ENCODE measurements around the gene EHF. TPM values are rescaled to one million over a fixed set of nuclear protein-coding genes. Genes with fewer than 3 reads are reported as not detected.

Gene EHF
- total and polyA plus RNA-seq, 2 experiments from 2014 or later, result not detected

DNA sequence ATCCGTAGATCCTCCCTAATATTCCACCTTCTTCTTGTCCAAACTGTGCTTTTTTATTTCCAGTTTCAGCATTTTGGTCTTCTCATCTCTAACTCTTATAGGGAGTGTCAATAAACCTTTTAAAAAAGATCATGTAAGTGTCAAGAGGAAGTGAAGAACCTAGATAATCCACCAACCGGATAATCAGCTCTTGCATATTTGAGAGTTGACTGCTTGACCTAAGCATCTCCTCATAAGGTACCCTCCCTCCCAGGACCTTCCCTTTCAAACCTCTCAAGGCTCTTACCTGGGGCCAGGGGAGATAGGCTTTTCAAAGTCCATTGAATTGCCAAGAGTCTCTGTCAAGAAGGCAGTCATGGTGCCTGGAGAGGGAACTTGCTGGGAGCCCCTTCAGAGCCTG lies 691 bp upstream of the EHF start:
- Histone ChIP-seq H3K4me2 (ENCODE audit: unreplicated experiment) (no peak overlapping the region), H3K27ac (no peak overlapping the region), H3K9ac (no peak overlapping the region), H3K27me3 (replicated peaks; ENCODE audit: insufficient read depth) (no peaks in the 10 kb centered on the region), H3K79me2 (ENCODE audit: insufficient read depth) (no peaks in the 10 kb centered on the region), H4K20me1 (ENCODE audit: insufficient read depth) (no peaks in the 10 kb centered on the region), H3K9me2 (ENCODE audit: insufficient read depth) (no peaks in the 10 kb centered on the region), H3K4me1 (ENCODE audit: insufficient read depth) (no peaks in the 10 kb centered on the region), H3F3A (ENCODE audit: insufficient read depth) (no peaks in the 10 kb centered on the region), H3K36me3 (ENCODE audit: low read depth) (no peaks in the 10 kb centered on the region), H2AFZ (no peak overlapping the region), H3K9me3 (ENCODE audit: low read depth) (no peaks in the 10 kb centered on the region), H3K4me3 (no peak overlapping the region)
- no peak for DNase-seq
- TF ChIP-seq EZH2phosphoT487 (IDR thresholded peaks at IDR 0.05; ENCODE audit: insufficient read depth, low read depth) (no peak), EZH2 (IDR thresholded peaks at IDR 0.05; ENCODE audit: insufficient read depth, poor library complexity, severe bottlenecking) (no peak)
- in situ Hi-C loops (cut with MboI), result no loop called here
- WGBS, 2 experiments (ENCODE audit: low coverage in 1 of 2, low lambda C conversion rate in 2 of 2, missing lambda C conversion rate in 2 of 2), result 84 to 87% methylated on average over 2 of the region's 2 CpGs

GRCh38 chr11:34621876-34622275 lies 983 bp downstream of the EHF start:
- DNase-seq, result no peak
- no peak overlapping the region for H3K4me3 ChIP-seq
- peaks cover 6% of the 10 kb centered on the region; the same call in 1 of the 2 replicates for H3K4me1 ChIP-seq (ENCODE audit: insufficient read depth)
- H3K79me2 ChIP-seq (ENCODE audit: insufficient read depth), result no peaks in the 10 kb centered on the region
- no peaks in the 10 kb centered on the region for H3K36me3 ChIP-seq (ENCODE audit: low read depth)
- H3K9me2 ChIP-seq (ENCODE audit: insufficient read depth), result no peaks in the 10 kb centered on the region
- no peaks in the 10 kb centered on the region for H4K20me1 ChIP-seq (ENCODE audit: insufficient read depth)
- H3K27ac ChIP-seq, result no peak overlapping the region
- no peak for TF ChIP-seq EZH2phosphoT487 (IDR thresholded peaks at IDR 0.05; ENCODE audit: insufficient read depth, low read depth)
- no peak for TF ChIP-seq EZH2 (IDR thresholded peaks at IDR 0.05; ENCODE audit: insufficient read depth, poor library complexity, severe bottlenecking)
- in situ Hi-C loops (cut with MboI), result no loop called here
- H3K4me2 ChIP-seq (ENCODE audit: unreplicated experiment), result no peak overlapping the region
- H3K9me3 ChIP-seq (ENCODE audit: low read depth), result no peaks in the 10 kb centered on the region
- WGBS, 2 experiments (ENCODE audit: low coverage in 1 of 2, low lambda C conversion rate in 2 of 2, missing lambda C conversion rate in 2 of 2), result 68 to 83% methylated on average over 2 of the region's 2 CpGs
- H2AFZ ChIP-seq, result no peak overlapping the region
- no peaks in the 10 kb centered on the region for H3K27me3 ChIP-seq (replicated peaks; ENCODE audit: insufficient read depth)
- no peaks in the 10 kb centered on the region for H3F3A ChIP-seq (ENCODE audit: insufficient read depth)
- no peak overlapping the region for H3K9ac ChIP-seq

- TF ChIP-seq EZH2phosphoT487 (IDR thresholded peaks at IDR 0.05; ENCODE audit: insufficient read depth, low read depth) (no peak), EZH2 (IDR thresholded peaks at IDR 0.05; ENCODE audit: insufficient read depth, poor library complexity, severe bottlenecking) (no peak)
- Histone ChIP-seq H3K9me2 (ENCODE audit: insufficient read depth) (no peaks in the 10 kb centered on the region), H3K27ac (no peak overlapping the region), H3K9ac (no peak overlapping the region), H3K27me3 (replicated peaks; ENCODE audit: insufficient read depth) (no peaks in the 10 kb centered on the region), H2AFZ (no peak overlapping the region), H3K79me2 (ENCODE audit: insufficient read depth) (no peaks in the 10 kb centered on the region), H3K4me1 (ENCODE audit: insufficient read depth) (peaks cover 6% of the 10 kb centered on the region; the same call in 1 of the 2 replicates), H3K4me3 (no peak overlapping the region), H3K9me3 (ENCODE audit: low read depth) (no peaks in the 10 kb centered on the region), H3F3A (ENCODE audit: insufficient read depth) (no peaks in the 10 kb centered on the region), H3K4me2 (ENCODE audit: unreplicated experiment) (no peak overlapping the region), H4K20me1 (ENCODE audit: insufficient read depth) (no peaks in the 10 kb centered on the region), H3K36me3 (ENCODE audit: low read depth) (no peaks in the 10 kb centered on the region)
- DNase-seq, result no peak
- WGBS, 2 experiments (ENCODE audit: low coverage in 1 of 2, low lambda C conversion rate in 2 of 2, missing lambda C conversion rate in 2 of 2), result 91 to 94% methylated on average over 9 of the region's 9 CpGs
- in situ Hi-C loops (cut with MboI), result no loop called here
Measured at GRCh38 chr11:34623463-34623862, 2.6 kb downstream of the EHF start.

GRCh38 chr11:34624069-34624468 lies 3.2 kb downstream of the EHF start:
- TF ChIP-seq EZH2 (IDR thresholded peaks at IDR 0.05; ENCODE audit: insufficient read depth, poor library complexity, severe bottlenecking), result no peak
- no peak for TF ChIP-seq EZH2phosphoT487 (IDR thresholded peaks at IDR 0.05; ENCODE audit: insufficient read depth, low read depth)
- no peaks in the 10 kb centered on the region for H3K9me3 ChIP-seq (ENCODE audit: low read depth)
- WGBS, 2 experiments (ENCODE audit: low coverage in 1 of 2, low lambda C conversion rate in 2 of 2, missing lambda C conversion rate in 2 of 2), result 95 to 96% methylated on average over 10 of the region's 10 CpGs
- H2AFZ ChIP-seq, result no peak overlapping the region
- no peaks in the 10 kb centered on the region for H3F3A ChIP-seq (ENCODE audit: insufficient read depth)
- DNase-seq, result no peak
- H3K27me3 ChIP-seq (replicated peaks; ENCODE audit: insufficient read depth), result no peaks in the 10 kb centered on the region
- H3K36me3 ChIP-seq (ENCODE audit: low read depth), result no peaks in the 10 kb centered on the region
- H3K9ac ChIP-seq, result no peak overlapping the region
- H3K4me3 ChIP-seq, result no peak overlapping the region
- no peaks in the 10 kb centered on the region for H3K9me2 ChIP-seq (ENCODE audit: insufficient read depth)
- peaks cover 6% of the 10 kb centered on the region; the same call in 1 of the 2 replicates for H3K4me1 ChIP-seq (ENCODE audit: insufficient read depth)
- in situ Hi-C loops (cut with MboI), result no loop called here
- H3K79me2 ChIP-seq (ENCODE audit: insufficient read depth), result no peaks in the 10 kb centered on the region
- H3K27ac ChIP-seq, result no peak overlapping the region
- H4K20me1 ChIP-seq (ENCODE audit: insufficient read depth), result no peaks in the 10 kb centered on the region
- no peak overlapping the region for H3K4me2 ChIP-seq (ENCODE audit: unreplicated experiment)

DNA sequence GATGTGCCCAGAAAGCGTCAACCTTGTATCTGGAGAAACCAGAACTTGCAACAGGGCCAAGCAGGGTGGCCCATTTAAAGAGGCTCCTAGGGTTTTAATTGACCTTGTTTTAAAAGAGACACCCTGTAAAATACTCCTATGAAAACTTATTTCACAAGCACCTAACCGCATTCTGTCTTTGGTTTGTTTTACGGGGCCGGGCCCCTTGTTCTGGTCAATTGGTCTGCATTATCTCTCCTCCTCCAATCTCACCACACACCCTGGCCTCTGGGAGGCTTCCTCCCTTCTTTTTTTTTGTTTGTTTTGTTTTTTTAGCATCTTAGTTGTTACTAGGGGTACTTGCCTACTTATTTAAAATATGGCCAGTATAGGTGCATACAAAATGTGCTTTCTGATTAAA lies 4.7 kb downstream of the EHF start:
- DNase-seq, result no peak
- Histone ChIP-seq H3K4me3 (no peak overlapping the region), H3K27ac (no peak overlapping the region), H2AFZ (no peak overlapping the region), H3K4me2 (ENCODE audit: unreplicated experiment) (no peak overlapping the region), H3K9me3 (ENCODE audit: low read depth) (no peaks in the 10 kb centered on the region), H4K20me1 (ENCODE audit: insufficient read depth) (no peaks in the 10 kb centered on the region), H3K9ac (no peak overlapping the region), H3K27me3 (replicated peaks; ENCODE audit: insufficient read depth) (no peaks in the 10 kb centered on the region), H3K79me2 (ENCODE audit: insufficient read depth) (no peaks in the 10 kb centered on the region), H3K36me3 (ENCODE audit: low read depth) (no peaks in the 10 kb centered on the region), H3K9me2 (ENCODE audit: insufficient read depth) (no peaks in the 10 kb centered on the region), H3K4me1 (ENCODE audit: insufficient read depth) (peaks cover 6% of the 10 kb centered on the region; the same call in 1 of the 2 replicates), H3F3A (ENCODE audit: insufficient read depth) (no peaks in the 10 kb centered on the region)
- WGBS, 2 experiments (ENCODE audit: low coverage in 1 of 2, low lambda C conversion rate in 2 of 2, missing lambda C conversion rate in 2 of 2), result 98 to 100% methylated on average over 4 of the region's 4 CpGs
- TF ChIP-seq EZH2phosphoT487 (IDR thresholded peaks at IDR 0.05; ENCODE audit: insufficient read depth, low read depth) (no peak), EZH2 (IDR thresholded peaks at IDR 0.05; ENCODE audit: insufficient read depth, poor library complexity, severe bottlenecking) (no peak)
- in situ Hi-C loops (cut with MboI), result no loop called here
